ACC112 (cell line): ENCODE results near the gene ANKRD60.

Source experiments
- H2AFZ ChIP-seq: fragments of 200-600 bp; sonication (generic); one replicate; pipeline ENCODE4 v1.6.0; 2017; ENCODE audit warnings: antibody characterized with exemption, low read length; ENCODE audit not compliant: unreplicated experiment
- H3K27ac ChIP-seq: fragments of 200-600 bp; sonication (generic); 2 replicates; pipeline ENCODE4 v1.5.1; 2014; ENCODE audit warnings: low read depth, mild to moderate bottlenecking, antibody characterized with exemption, low read length, moderate library complexity
- H3K27me3 ChIP-seq: fragments of 200-600 bp; sonication (generic); 2 replicates; pipeline ENCODE4 v1.6.1; 2014; ENCODE audit warnings: mild to moderate bottlenecking, antibody characterized with exemption, low read length, moderate library complexity, mixed read lengths; ENCODE audit not compliant: insufficient read depth
- H3K36me3 ChIP-seq: fragments of 200-600 bp; sonication (generic); 2 replicates; pipeline ENCODE4 v1.6.1; 2016; ENCODE audit warnings: mild to moderate bottlenecking, antibody characterized with exemption, low read length, moderate library complexity, mixed read lengths; ENCODE audit not compliant: insufficient read depth
- H3K4me1 ChIP-seq: fragments of 200-600 bp; sonication (generic); one replicate; pipeline ENCODE4 v1.6.1; 2016; ENCODE audit warnings: low read length, mixed read lengths; ENCODE audit not compliant: insufficient read depth, unreplicated experiment, control insufficient read depth
- H3K4me3 ChIP-seq: fragments of 200-600 bp; sonication (generic); 2 replicates; pipeline ENCODE4 v1.5.1; 2014; ENCODE audit warnings: mild to moderate bottlenecking, low read depth, low read length
- H3K79me2 ChIP-seq: fragments of 200-600 bp; sonication (generic); one replicate; pipeline ENCODE4 v1.6.0; 2016; ENCODE audit warnings: low read length; ENCODE audit not compliant: control insufficient read depth, unreplicated experiment, insufficient read depth

The ANKRD60 gene

GRCh38 chr20:58174708-58175280, 53.7 kb downstream of the ANKRD60 start:
- H3K4me1 ChIP-seq, result peaks cover 2% of the 10 kb centered on the region
- H3K79me2 ChIP-seq, result no peaks in the 10 kb centered on the region
- H3K27me3 ChIP-seq, result no peaks in the 10 kb centered on the region
- no peak overlapping the region for H3K27ac ChIP-seq
- 0 out of 2 replicates have a peak overlapping the region, but pooled peaks have one; percentile 39 for H3K4me3 ChIP-seq
- peak overlapping the region; percentile 46 for H2AFZ ChIP-seq
- no peaks in the 10 kb centered on the region for H3K36me3 ChIP-seq

GRCh38 chr20:58173930-58174707, 54.3 kb downstream of the ANKRD60 start:
- no peaks in the 10 kb centered on the region for H3K79me2 ChIP-seq
- no peaks in the 10 kb centered on the region for H3K36me3 ChIP-seq
- no peaks in the 10 kb centered on the region for H3K4me1 ChIP-seq
- H3K27me3 ChIP-seq, result no peaks in the 10 kb centered on the region
- peak overlapping the region; percentile 46 for H2AFZ ChIP-seq
- H3K27ac ChIP-seq, result no peak overlapping the region
- H3K4me3 ChIP-seq, result 0 out of 2 replicates have a peak overlapping the region, but pooled peaks have one; percentile 39

GRCh38 chr20:58173091-58173490, 55.4 kb downstream of the ANKRD60 start:
- Histone ChIP-seq H3K4me1 (no peaks in the 10 kb centered on the region), H3K27me3 (no peaks in the 10 kb centered on the region), H3K36me3 (no peaks in the 10 kb centered on the region), H3K27ac (no peak overlapping the region), H3K4me3 (no peak overlapping the region), H2AFZ (no peak overlapping the region), H3K79me2 (no peaks in the 10 kb centered on the region)

DNA sequence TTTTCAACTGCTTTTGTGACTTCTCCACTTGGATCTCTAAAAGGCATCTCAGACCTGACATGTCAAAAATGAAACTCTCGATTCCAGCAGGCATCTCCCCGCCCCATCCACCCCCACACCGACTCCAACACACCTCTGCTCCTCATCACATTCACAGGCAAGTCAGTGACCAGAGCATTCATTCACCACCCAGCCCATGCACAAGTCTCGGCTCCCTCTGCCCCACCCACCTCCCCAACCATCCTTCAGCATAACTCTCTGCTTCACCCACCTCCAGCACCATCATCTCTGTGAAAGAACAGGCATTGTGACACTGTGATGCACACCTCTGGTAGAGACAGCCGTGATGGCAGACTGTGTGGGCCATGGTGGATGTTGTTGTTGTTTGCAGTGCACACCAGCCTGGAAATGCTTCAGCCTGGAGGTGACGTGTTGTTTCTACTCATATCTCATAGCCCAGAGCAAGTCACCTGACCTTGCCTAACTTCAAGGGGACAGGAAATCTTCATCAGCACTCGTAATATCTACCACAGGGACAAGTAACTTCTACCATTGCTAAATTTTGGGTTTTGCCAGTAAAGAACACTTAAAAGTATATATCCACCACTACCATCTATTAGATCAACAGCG, 56.5 kb downstream of the ANKRD60 start:
- Histone ChIP-seq H3K4me3 (no peak overlapping the region), H3K36me3 (no peaks in the 10 kb centered on the region), H3K27me3 (no peaks in the 10 kb centered on the region), H3K27ac (no peak overlapping the region), H2AFZ (no peak overlapping the region), H3K79me2 (no peaks in the 10 kb centered on the region), H3K4me1 (no peaks in the 10 kb centered on the region)

GRCh38 chr20:58169450-58169849, 59.0 kb downstream of the ANKRD60 start:
- Histone ChIP-seq H3K36me3 (no peaks in the 10 kb centered on the region), H2AFZ (no peak overlapping the region), H3K27ac (no peak overlapping the region), H3K79me2 (no peaks in the 10 kb centered on the region), H3K4me3 (no peak overlapping the region), H3K4me1 (no peaks in the 10 kb centered on the region), H3K27me3 (no peaks in the 10 kb centered on the region)

DNA sequence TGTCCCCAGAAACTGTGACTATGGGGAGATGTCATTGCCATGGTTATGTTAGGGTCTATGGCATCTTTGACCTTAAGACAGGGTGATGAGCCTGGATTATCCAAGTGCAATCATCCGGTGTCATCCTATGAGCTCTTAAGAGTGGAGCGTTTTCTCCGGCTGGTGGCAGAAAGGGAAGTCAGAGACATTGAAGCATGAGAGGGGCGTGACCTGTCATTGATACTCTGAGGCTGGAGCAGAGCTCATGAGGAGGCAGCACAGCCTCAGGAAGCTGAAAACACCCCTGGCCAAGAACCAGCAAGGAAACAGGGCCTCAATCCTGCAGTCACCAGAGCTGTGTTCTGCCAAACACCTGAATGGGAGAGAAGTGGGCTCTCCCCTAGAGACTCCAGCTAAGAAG, 59.6 kb downstream of the ANKRD60 start:
- Histone ChIP-seq H2AFZ (no peak overlapping the region), H3K4me3 (no peak overlapping the region), H3K36me3 (no peaks in the 10 kb centered on the region), H3K4me1 (no peaks in the 10 kb centered on the region), H3K79me2 (no peaks in the 10 kb centered on the region), H3K27me3 (no peaks in the 10 kb centered on the region), H3K27ac (no peak overlapping the region)

DNA sequence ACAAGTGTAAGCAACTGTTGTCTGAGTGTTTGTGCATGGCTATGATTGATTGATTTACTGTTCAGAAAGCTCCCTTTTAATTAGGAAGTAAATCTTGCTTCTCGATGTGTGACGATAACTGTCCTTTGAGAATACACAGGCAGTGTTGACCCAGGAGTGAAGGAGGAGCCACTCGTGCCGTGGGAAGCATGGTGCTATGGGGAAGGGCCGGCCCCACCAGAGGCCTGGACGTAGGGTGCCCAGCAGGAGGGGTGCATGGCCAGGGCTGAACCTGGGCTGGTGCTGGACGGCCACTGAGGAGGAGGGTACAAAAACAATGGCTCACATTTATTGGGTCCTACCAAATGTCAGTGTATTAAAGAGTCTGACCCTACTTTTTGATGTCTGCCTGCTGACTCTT, 60.7 kb downstream of the ANKRD60 start:
- Histone ChIP-seq H3K4me1 (no peaks in the 10 kb centered on the region), H2AFZ (no peak overlapping the region), H3K4me3 (no peak overlapping the region), H3K79me2 (no peaks in the 10 kb centered on the region), H3K27ac (no peak overlapping the region), H3K36me3 (no peaks in the 10 kb centered on the region), H3K27me3 (no peaks in the 10 kb centered on the region)
